ENCODE data around the gene PTH1R.

DNA sequence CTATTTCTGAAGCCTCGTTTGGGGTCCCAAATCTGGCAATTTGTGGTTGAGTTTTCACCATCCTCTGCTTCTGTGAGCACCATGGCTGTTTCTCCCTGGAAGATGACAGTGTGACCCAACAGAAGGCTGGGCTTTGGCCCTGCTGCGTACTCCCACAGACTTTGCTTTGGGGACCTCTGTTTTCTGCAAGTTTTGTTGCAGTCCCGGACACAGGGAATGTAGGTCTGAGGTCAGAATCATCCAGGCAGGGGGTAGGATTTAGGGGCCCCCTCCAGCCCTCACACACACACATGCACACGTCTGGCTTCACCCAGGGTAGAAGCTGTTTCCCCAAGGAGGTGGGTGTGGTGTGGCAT, 6.3 kb downstream of the PTH1R start:
- TF ChIP-seq, protein P1, sequence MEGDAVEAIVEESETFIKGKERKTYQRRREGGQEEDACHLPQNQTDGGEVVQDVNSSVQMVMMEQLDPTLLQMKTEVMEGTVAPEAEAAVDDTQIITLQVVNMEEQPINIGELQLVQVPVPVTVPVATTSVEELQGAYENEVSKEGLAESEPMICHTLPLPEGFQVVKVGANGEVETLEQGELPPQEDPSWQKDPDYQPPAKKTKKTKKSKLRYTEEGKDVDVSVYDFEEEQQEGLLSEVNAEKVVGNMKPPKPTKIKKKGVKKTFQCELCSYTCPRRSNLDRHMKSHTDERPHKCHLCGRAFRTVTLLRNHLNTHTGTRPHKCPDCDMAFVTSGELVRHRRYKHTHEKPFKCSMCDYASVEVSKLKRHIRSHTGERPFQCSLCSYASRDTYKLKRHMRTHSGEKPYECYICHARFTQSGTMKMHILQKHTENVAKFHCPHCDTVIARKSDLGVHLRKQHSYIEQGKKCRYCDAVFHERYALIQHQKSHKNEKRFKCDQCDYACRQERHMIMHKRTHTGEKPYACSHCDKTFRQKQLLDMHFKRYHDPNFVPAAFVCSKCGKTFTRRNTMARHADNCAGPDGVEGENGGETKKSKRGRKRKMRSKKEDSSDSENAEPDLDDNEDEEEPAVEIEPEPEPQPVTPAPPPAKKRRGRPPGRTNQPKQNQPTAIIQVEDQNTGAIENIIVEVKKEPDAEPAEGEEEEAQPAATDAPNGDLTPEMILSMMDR (IDR thresholded peaks at IDR 0.05): no peak
- TF ChIP-seq EZH2 (IDR thresholded peaks at IDR 0.05) (no peak), EZH2phosphoT487 (IDR thresholded peaks at IDR 0.05) (no peak)

Measured in neural progenitor cell (in vitro differentiated cells).